A172 (cell line): ENCODE results near the gene TCOF1. TPM values are rescaled to one million over a fixed set of nuclear protein-coding genes. Genes with fewer than 3 reads are reported as not detected.
"Not testable (repeated sequence)": the region's sequence is repeated elsewhere in the genome, so short reads cannot be mapped to it uniquely, and the experiment has no call there.

Source experiments
- DNase-seq: peaks from one replicate; pipeline ENCODE4 v3.0.0-alpha.2; 2015; ENCODE audit warnings: low spot score
- total RNA-seq: library from RNA; depleted of rRNA; stranded (reverse); fragments of >200 nt; shearing (Covaris generic); gene quantifications from 2 replicates; pipeline ENCODE4 v1.2.3, GENCODE V29; 2014

TCOF1 gene
- total RNA-seq, 1 experiment from 2014 or later: 56.5 TPM

- no peak for DNase-seq
Observed at GRCh38 chr5:150404535-150404934, 47.0 kb downstream of the TCOF1 start.

GRCh38 chr5:150404941-150405816, 47.7 kb downstream of the TCOF1 start:
- DNase-seq: no peak

GRCh38 chr5:150406103-150406722, 48.7 kb downstream of the TCOF1 start:
- DNase-seq: no peak

GRCh38 chr5:150406723-150407095, 49.2 kb downstream of the TCOF1 start:
- DNase-seq: no peak

GRCh38 chr5:150407096-150407720, 49.7 kb downstream of the TCOF1 start:
- DNase-seq: no peak

GRCh38 chr5:150408231-150408943, 50.9 kb downstream of the TCOF1 start:
- DNase-seq: no peak

GRCh38 chr5:150409638-150410523, 52.4 kb downstream of the TCOF1 start:
- DNase-seq: peak; percentile 95

- peak; percentile 84 for DNase-seq
Observed at GRCh38 chr5:150410524-150411244, 53.2 kb downstream of the TCOF1 start.

- no peak for DNase-seq
Observed at GRCh38 chr5:150411245-150411979, 53.9 kb downstream of the TCOF1 start.

GRCh38 chr5:150412319-150413175, 55.0 kb downstream of the TCOF1 start, which contains the start of gene CD74:
CD74 (minus strand) TSS chr5:150412910; CDS start chr5:150412749, 161 bp downstream.
- peak; percentile 63 for DNase-seq

- no peak for DNase-seq
Observed at GRCh38 chr5:150413176-150413901, 55.8 kb downstream of the TCOF1 start.

GRCh38 chr5:150413902-150414790, 56.6 kb downstream of the TCOF1 start:
- DNase-seq: not testable (repeated sequence)

- no peak for DNase-seq
Observed at GRCh38 chr5:150419630-150420270, 62.3 kb downstream of the TCOF1 start.

GRCh38 chr5:150422075-150422474, 64.6 kb downstream of the TCOF1 start:
- DNase-seq: no peak

- no peak for DNase-seq
Observed at GRCh38 chr5:150422758-150423157, 65.3 kb downstream of the TCOF1 start.

GRCh38 chr5:150426165-150426564, 68.7 kb downstream of the TCOF1 start:
- not testable (repeated sequence) for DNase-seq
